ENCODE measurements around the gene SND1. TPM values are rescaled to one million over a fixed set of nuclear protein-coding genes. Genes with fewer than 3 reads are reported as not detected.

Gene SND1
- total and polyA plus RNA-seq, 10 of the 15 experiments (the other 5 are each of a cell fraction or from before 2014, with no cell fraction given), result 52.4 to 270 (median 146) TPM

- no peak overlapping the region for H2AFZ ChIP-seq (ENCODE audit: control insufficient read depth, low read depth, low read length)
- no peak overlapping the region for H3K4me3 ChIP-seq
- H3K27me3 ChIP-seq (replicated peaks in 1 of 2; ENCODE audit: control insufficient read depth in 2 of 2, insufficient read depth in 2 of 2, low read length in 1 of 2), result no peaks in the 10 kb centered on the region
- no peak overlapping the region for H3K4me2 ChIP-seq (ENCODE audit: control insufficient read depth, insufficient read depth)
- H3K9ac ChIP-seq (ENCODE audit: control insufficient read depth, insufficient read depth, low read length), result no peak overlapping the region
- H3K9me3 ChIP-seq (replicated peaks; ENCODE audit: control insufficient read depth, insufficient read depth, low read length), result no peaks in the 10 kb centered on the region
- H4K20me1 ChIP-seq (ENCODE audit: control insufficient read depth, insufficient read depth), result peaks cover 4% of the 10 kb centered on the region
- in situ Hi-C loops (cut with MboI) (no loop called here), intact Hi-C loops (cut with micrococcal nuclease; ENCODE audit: unreplicated experiment) (no loop called here)
- no peak for FAIRE-seq
- peaks cover 26 to 44% of the 10 kb centered on the region in 2 experiments for H3K36me3 ChIP-seq (ENCODE audit: control insufficient read depth in 2 of 2, insufficient read depth in 2 of 2, low read length in 1 of 2)
- BruUV-seq (replicated peaks), result no TSS peak
- WGBS (ENCODE audit: insufficient coverage, insufficient replicate concordance, low lambda C conversion rate, missing lambda C conversion rate), result 94% methylated on average over 8 of the region's 8 CpGs
- H3K4me1 ChIP-seq (ENCODE audit: control insufficient read depth, insufficient read depth, low read length), result no peaks in the 10 kb centered on the region
- POLR2A ChIA-PET, result no interaction called here
- CTCF ChIA-PET, result no interaction called here
- ATAC-seq, result no peak
- H3K79me2 ChIP-seq (ENCODE audit: control insufficient read depth, insufficient read depth, low read length), result no peaks in the 10 kb centered on the region
- DNase-seq (ENCODE audit: low read depth, low spot score), result no peak
- H3K27ac ChIP-seq (ENCODE audit: control insufficient read depth, insufficient read depth), result no peak overlapping the region
- SMC1A ChIA-PET (ENCODE audit: uncharacterized antibody, unreplicated experiment), result no interaction called here
- RAD21 ChIA-PET (ENCODE audit: unreplicated experiment), result no interaction called here
- TF ChIP-seq POU2F2 (IDR thresholded peaks at IDR 0.05; ENCODE audit: borderline replicate concordance, low read depth, low read length) (no peak), SPI1 (IDR thresholded peaks at IDR 0.05; ENCODE audit: borderline replicate concordance, insufficient read depth, low read depth, low read length) (no peak), ZBTB33 (IDR thresholded peaks at IDR 0.05) (no peak), MAX (IDR thresholded peaks at IDR 0.05; ENCODE audit: low read depth, low read length) (no peak), ZNF207 (IDR thresholded peaks at IDR 0.05; ENCODE audit: borderline replicate concordance) (no peak), PRDM15 (CRISPR knock-in tag; IDR thresholded peaks at IDR 0.05) (no peak), TCF7 (IDR thresholded peaks at IDR 0.05; ENCODE audit: borderline replicate concordance) (no peak), PBX3 (IDR thresholded peaks at IDR 0.05; ENCODE audit: insufficient replicate concordance, low read depth, low read length) (no peak), CEBPZ (IDR thresholded peaks at IDR 0.05; ENCODE audit: low read depth, low read length) (no peak), CHD2 (IDR thresholded peaks at IDR 0.05; ENCODE audit: borderline replicate concordance, low read depth, low read length) (no peak), RAD51 (IDR thresholded peaks at IDR 0.05) (no peak), TCF3 (IDR thresholded peaks at IDR 0.05; ENCODE audit: borderline replicate concordance, insufficient read depth, low read depth, low read length) (no peak)
Measured at GRCh38 chr7:128076196-128076795, 424.3 kb downstream of the SND1 start.

Measured in GM12878 (cell line).